ENCODE data around the gene ANKS1A.

DNA sequence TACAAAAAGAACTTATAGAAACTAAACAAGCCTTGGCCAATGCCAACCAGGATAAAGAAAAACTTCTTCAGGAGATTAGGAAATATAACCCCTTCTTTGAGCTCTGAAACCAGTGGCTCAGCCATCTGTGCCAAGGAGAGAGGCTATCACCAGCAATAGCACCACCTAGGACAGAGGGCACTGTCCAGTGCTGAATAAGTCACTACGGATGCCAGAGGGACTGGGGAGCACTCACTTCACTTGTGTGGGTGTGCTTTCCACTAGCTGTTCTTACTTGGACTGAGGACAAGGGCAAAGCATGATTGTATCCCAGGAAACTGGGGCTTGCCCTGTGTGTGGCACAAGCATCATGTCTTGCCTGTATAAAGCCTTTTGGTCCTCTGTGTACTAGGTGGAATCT is 16.7 kb upstream of the ANKS1A start:
- TF ChIP-seq, protein P1, sequence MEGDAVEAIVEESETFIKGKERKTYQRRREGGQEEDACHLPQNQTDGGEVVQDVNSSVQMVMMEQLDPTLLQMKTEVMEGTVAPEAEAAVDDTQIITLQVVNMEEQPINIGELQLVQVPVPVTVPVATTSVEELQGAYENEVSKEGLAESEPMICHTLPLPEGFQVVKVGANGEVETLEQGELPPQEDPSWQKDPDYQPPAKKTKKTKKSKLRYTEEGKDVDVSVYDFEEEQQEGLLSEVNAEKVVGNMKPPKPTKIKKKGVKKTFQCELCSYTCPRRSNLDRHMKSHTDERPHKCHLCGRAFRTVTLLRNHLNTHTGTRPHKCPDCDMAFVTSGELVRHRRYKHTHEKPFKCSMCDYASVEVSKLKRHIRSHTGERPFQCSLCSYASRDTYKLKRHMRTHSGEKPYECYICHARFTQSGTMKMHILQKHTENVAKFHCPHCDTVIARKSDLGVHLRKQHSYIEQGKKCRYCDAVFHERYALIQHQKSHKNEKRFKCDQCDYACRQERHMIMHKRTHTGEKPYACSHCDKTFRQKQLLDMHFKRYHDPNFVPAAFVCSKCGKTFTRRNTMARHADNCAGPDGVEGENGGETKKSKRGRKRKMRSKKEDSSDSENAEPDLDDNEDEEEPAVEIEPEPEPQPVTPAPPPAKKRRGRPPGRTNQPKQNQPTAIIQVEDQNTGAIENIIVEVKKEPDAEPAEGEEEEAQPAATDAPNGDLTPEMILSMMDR (IDR thresholded peaks at IDR 0.05; ENCODE audit: low read length), result no peak
- TF ChIP-seq EZH2 (optimal IDR thresholded peaks at IDR 0.05; ENCODE audit: low read depth, low read length), result no peak
- no peak for TF ChIP-seq EZH2phosphoT487 (IDR thresholded peaks at IDR 0.05; ENCODE audit: low read length)

All from MM.1S (cell line).